ENCODE results near the gene SNTG2. TPM values are rescaled to one million over a fixed set of nuclear protein-coding genes. Genes with fewer than 3 reads are reported as not detected.

SNTG2 gene
- total RNA-seq, 2 experiments from 2014 or later, result 0.57 to 1.0 TPM

DNA sequence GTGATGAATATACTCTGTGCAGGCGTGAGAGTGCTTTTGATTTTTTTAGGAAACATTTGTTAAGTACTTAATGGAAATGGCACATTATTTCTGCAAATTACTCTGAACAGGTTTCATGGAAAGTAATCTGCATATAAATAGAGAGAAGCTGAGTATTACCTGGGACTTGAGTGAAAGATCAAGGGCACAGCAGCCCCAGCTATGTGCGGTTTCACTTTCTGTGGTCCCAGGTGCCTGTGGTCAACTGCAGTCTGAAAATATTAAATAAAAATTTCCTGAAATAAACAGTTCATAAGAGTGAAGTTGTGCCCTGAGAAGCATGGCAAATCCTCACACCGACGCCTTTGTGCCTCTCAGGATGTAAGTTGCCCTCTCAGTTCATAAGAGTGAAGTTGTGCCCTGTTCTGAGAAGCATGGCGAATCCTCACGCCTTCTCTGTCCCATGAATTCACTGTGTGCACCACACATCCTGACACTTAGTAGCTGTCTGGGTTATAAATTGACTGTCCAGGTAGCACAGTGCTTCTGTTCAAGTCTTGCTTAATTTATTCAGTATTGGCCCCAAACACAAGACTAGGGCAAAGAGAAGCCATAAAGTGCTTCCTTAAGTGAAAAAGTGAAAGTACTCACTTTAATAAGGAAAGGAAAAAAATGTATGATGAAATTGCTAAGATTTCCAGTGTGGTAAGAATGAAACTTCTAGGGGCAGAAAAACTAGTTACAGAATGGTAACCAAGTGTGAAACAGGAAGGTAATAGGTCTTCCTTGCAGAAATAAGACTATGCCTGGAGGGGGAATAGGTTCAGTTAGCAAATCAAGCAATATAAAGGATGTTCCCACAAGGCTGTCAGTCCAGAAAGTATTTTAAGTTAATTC is 4.3 kb upstream of the SNTG2 start:
- peak; percentile 30 for DNase-seq
- peaks cover 9% of the 10 kb centered on the region for H3K9me3 Mint-ChIP-seq
- peak overlapping the region; percentile 42 for H3K4me3 Mint-ChIP-seq
- CTCF ChIA-PET, result no interaction called here
- H3K27me3 Mint-ChIP-seq (ENCODE audit: low read depth), result peaks cover 10% of the 10 kb centered on the region
- peaks cover 2% of the 10 kb centered on the region for H3K36me3 Mint-ChIP-seq (ENCODE audit: low read depth)
- intact Hi-C loops (cut with micrococcal nuclease), result loop anchor here (2.0 to 5.0 kb wide), 4 partner anchors 28 to 270 kb away; partner anchors contain the start of gene TMEM18
- peak overlapping the region; percentile 84 for H3K27ac Mint-ChIP-seq
- H3K4me1 Mint-ChIP-seq (ENCODE audit: low read depth), result peaks cover 28% of the 10 kb centered on the region

DNA sequence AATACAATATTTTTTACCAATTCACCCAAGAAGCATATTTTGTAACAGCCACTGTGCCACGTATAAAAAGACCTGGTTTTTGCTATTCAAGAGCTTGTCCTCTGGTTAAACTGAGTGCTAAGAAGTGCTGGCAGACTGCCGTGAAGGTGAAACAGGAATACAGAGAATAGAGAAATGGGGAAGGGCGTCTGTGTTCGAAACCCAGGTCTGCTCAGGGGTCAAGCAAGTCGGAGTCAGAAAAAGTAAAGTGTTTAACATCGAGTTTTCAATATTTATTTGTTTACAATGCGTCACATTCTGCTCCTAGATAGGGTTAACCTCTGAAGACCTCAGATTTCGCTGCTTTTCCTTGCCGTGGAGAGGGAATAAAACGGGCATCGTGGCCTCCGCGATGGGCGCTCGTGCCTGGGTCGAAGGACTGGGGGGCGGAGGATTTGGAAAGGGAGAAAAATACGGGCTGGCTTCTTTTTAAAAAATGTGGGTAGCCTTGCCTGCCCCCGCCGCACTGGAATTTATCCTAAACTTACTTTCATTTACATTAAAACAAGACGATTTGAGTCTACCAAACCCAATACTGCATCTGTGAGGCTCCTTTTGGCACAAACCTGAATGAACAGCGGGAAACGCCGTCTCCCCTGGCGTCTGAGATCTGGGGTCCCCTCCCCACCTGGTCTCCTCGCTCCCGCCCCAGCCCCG is 1.1 kb upstream of the SNTG2 start:
- intact Hi-C loops (cut with micrococcal nuclease), result loop anchor here (5.0 kb wide), 1 partner anchor 92 kb away; no protein-coding TSS in a partner anchor
- peaks cover 2% of the 10 kb centered on the region for H3K36me3 Mint-ChIP-seq (ENCODE audit: low read depth)
- H3K27me3 Mint-ChIP-seq (ENCODE audit: low read depth), result peaks cover 26% of the 10 kb centered on the region
- H3K9me3 Mint-ChIP-seq, result peaks cover 5% of the 10 kb centered on the region
- CTCF ChIA-PET, result no interaction called here
- no peak for DNase-seq
- H3K27ac Mint-ChIP-seq, result peak overlapping the region; percentile 24
- peak overlapping the region; percentile 76 for H3K4me3 Mint-ChIP-seq
- H3K4me1 Mint-ChIP-seq (ENCODE audit: low read depth), result peaks cover 31% of the 10 kb centered on the region

DNA sequence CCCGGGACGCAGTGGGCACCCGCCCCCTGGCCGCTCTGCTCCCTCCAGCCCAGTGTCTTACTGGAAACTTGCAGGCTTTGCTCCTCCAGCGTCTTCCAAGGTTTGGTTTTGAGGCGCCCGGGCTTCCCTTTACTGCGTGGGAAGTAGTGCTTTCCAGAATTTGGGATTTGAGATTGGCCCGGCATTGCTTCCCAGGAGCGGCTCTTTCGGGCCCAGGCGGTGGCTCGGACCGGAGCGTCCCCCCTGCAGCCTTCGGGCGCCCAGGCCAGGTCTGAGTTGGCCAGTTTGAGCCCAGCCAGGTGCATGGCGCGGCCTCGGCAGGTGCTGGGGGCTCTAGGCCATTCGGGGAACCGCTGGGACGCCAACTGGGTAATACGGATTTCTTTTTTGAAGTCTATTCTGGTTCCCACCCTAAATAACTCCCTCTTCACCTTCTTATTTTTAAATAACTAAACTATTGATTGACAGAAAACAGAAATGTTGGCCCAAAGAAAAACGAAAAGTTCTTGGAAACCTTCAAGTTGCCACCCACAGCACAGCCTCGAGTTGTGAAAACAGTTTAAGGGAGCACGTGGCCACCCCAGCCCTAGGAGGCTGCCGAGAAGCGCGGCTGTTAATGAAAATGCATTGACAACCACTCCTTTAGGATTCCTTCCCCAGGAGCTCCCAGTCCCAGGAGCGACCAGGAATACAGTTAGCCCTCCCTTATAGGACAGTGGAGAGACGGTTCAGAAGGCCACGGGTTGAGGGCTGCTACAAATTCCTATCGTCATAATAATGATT is 766 bp downstream of the SNTG2 start:
- no peak overlapping the region for H3K27ac Mint-ChIP-seq
- intact Hi-C loops (cut with micrococcal nuclease), result no loop called here
- CTCF ChIA-PET, result interaction anchor here (0.7 kb wide), 1 partner anchor 188 kb away, joined by 3 read pairs; no protein-coding TSS in a partner anchor
- peaks cover 18% of the 10 kb centered on the region for H3K4me1 Mint-ChIP-seq (ENCODE audit: low read depth)
- peaks cover 28% of the 10 kb centered on the region for H3K27me3 Mint-ChIP-seq (ENCODE audit: low read depth)
- no peaks in the 10 kb centered on the region for H3K9me3 Mint-ChIP-seq
- DNase-seq, result no peak
- H3K4me3 Mint-ChIP-seq, result peak overlapping the region; percentile 60
- H3K36me3 Mint-ChIP-seq (ENCODE audit: low read depth), result no peaks in the 10 kb centered on the region

DNA sequence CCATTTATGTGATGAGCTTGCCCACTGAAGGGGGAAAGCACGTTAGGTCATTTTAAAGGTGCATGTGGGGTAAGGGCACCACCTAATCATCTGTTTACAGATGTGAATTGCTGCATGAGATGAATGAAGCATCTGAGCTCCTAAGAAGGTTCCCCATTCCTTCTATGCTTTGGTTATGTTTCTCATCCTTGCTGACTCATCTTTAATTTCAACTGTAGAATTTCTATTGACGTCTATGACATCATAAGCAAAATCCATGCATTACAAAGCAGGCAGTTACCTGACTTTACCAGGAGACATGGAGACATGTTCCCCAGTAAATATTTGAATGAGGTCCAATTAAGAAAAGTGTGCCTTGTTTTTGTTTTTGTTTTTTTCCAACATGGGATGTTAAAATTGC is 2.8 kb downstream of the SNTG2 start:
- no peak overlapping the region for H3K27ac Mint-ChIP-seq
- CTCF ChIA-PET, result interaction anchor here (1.1 to 1.8 kb wide), 2 partner anchors 9 to 597 kb away, joined by 3 to 5 read pairs; no protein-coding TSS in a partner anchor
- intact Hi-C loops (cut with micrococcal nuclease), result no loop called here
- DNase-seq, result no peak
- H3K36me3 Mint-ChIP-seq (ENCODE audit: low read depth), result no peaks in the 10 kb centered on the region
- H3K4me1 Mint-ChIP-seq (ENCODE audit: low read depth), result peaks cover 10% of the 10 kb centered on the region
- no peak overlapping the region for H3K4me3 Mint-ChIP-seq
- no peaks in the 10 kb centered on the region for H3K9me3 Mint-ChIP-seq
- H3K27me3 Mint-ChIP-seq (ENCODE audit: low read depth), result peaks cover 28% of the 10 kb centered on the region

DNA sequence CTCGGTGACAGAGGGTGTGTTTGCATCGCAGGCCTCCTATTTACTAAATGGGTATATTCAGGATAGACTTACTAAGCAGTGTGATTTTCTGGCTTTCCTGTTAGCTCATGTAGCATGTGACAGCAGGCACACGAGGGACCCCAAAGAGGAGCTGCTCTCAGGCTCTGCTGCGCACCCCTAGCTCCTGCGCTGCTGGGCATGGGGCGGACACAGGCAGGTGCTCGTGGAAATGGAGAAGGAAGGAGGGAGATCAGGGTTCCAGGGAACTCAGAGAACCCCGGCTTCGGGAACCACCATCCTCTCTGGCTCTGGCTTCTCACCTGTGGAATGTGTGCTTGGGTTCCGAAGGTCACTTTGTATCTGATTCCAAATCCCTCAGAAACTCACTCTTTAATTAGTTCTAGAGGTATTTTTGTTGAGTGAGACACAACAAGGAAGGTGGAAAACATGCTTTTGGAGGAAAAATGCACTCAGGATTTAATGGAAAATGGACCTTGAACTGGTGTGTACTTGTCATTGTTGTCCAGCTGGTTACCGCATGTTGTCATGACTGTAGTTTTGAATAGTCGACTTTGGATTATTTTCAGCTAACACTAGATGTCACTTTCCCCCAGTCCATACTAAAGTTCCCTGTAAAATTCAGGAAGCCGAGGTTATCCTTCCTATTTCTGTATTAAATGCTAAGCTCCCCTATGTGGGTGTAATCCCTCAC is 3.5 kb downstream of the SNTG2 start:
- H3K27ac Mint-ChIP-seq, result no peak overlapping the region
- no peaks in the 10 kb centered on the region for H3K9me3 Mint-ChIP-seq
- H3K36me3 Mint-ChIP-seq (ENCODE audit: low read depth), result no peaks in the 10 kb centered on the region
- intact Hi-C loops (cut with micrococcal nuclease), result loop anchor here (1.0 kb wide), 1 partner anchor 592 kb away; no protein-coding TSS in a partner anchor
- peaks cover 9% of the 10 kb centered on the region for H3K4me1 Mint-ChIP-seq (ENCODE audit: low read depth)
- H3K4me3 Mint-ChIP-seq, result no peak overlapping the region
- peaks cover 28% of the 10 kb centered on the region for H3K27me3 Mint-ChIP-seq (ENCODE audit: low read depth)
- DNase-seq, result no peak
- CTCF ChIA-PET, result interaction anchor here (0.6 to 1.8 kb wide), 6 partner anchors 10 to 1014 kb away, joined by 3 to 6 read pairs (median 3); no protein-coding TSS in a partner anchor

DNA sequence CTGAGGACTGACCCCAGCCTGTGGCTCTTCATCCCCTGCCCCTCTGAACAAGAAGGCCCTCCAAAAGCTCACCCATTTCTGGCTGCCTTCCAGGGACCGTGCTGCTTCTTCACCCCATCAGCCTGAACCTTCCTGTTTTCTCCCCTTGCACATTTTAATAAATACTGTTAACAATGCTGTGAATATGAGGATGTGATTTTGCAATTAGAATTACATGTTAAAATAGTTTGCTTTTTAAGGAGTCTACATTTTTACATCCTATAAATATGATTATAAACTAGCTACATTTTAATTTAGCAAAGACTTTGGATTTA is 4.0 kb downstream of the SNTG2 start:
- no peak overlapping the region for H3K27ac Mint-ChIP-seq
- no peaks in the 10 kb centered on the region for H3K36me3 Mint-ChIP-seq (ENCODE audit: low read depth)
- intact Hi-C loops (cut with micrococcal nuclease), result loop anchor here (1.0 kb wide), 1 partner anchor 592 kb away; no protein-coding TSS in a partner anchor
- peaks cover 4% of the 10 kb centered on the region for H3K4me1 Mint-ChIP-seq (ENCODE audit: low read depth)
- peaks cover 26% of the 10 kb centered on the region for H3K27me3 Mint-ChIP-seq (ENCODE audit: low read depth)
- H3K4me3 Mint-ChIP-seq, result no peak overlapping the region
- CTCF ChIA-PET, result interaction anchor here (0.6 to 1.8 kb wide), 5 partner anchors 10 to 1014 kb away, joined by 3 to 6 read pairs (median 3); no protein-coding TSS in a partner anchor
- DNase-seq, result no peak
- no peaks in the 10 kb centered on the region for H3K9me3 Mint-ChIP-seq

DNA sequence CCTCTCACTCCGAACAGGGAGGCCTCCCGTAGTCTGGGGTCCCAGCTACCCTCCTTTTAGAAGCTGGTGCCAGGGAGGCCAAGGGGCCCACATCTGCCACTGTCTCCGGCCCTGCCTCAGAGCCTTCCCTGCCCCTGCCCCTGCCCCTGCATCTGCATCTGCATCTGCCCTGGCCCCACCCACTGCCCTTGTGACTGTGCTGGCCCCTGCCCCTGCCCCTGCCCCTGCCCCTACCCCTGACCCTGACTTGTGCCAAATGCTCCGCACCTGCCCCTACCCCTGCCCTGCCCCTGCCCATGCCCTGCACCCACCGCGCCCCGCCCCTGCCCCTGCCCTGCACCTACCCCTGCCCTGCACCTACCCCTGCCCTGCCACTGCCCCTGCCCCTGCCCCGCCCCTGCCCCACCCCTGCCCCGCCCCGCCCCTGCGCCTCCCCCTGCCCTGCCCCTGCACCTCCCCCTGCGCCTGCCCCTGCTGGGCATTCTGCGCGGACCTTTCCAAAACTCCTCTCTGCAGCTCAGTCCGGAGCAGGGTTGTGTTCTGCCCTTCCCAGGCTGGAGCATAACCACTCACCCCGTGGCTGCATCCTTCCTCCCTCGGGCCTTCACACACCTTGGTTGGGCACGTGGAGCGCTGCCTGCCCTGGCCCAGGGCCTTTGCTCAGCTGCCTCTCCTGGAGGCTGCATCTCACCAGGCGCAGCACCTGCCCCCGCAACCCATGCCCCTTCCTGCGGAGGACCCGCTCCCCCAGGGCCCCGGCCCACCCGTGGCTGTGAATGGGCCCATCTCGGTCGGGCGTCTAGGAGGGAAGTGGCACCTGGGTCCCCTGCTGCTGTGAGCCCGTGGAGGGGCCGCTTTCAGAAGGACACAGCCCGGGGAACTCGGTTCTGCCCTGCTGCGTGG is 5.4 kb downstream of the SNTG2 start:
- peaks cover 3% of the 10 kb centered on the region for H3K4me1 Mint-ChIP-seq (ENCODE audit: low read depth)
- H3K9me3 Mint-ChIP-seq, result no peaks in the 10 kb centered on the region
- H3K36me3 Mint-ChIP-seq (ENCODE audit: low read depth), result no peaks in the 10 kb centered on the region

DNA sequence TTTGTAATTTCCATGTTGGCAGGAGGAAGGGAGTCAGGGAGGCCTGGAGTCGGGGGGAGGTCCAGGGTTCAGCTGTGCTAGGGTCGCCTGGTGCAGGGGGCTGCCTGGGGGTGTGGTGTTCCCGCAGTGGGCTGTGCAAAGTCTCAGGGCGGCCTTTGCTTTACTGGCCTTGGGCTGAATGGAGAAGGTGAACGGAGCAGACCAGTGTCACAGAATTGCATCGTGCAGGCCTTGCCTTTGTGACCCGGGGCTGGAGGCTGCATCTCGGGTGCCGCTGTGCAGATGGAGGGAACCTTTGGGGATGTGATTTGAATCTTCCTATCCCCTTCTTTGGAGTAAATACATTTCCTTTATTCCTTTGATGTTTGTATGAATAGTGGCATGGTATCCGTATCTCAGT is 8.8 kb downstream of the SNTG2 start:
- Mint-ChIP-seq H3K36me3 (ENCODE audit: low read depth) (no peaks in the 10 kb centered on the region), H3K9me3 (no peaks in the 10 kb centered on the region), H3K4me3 (no peak overlapping the region), H3K27ac (no peak overlapping the region), H3K27me3 (ENCODE audit: low read depth) (peaks cover 4% of the 10 kb centered on the region), H3K4me1 (ENCODE audit: low read depth) (no peaks in the 10 kb centered on the region)
- intact Hi-C loops (cut with micrococcal nuclease), result no loop called here
- no peak for DNase-seq
- CTCF ChIA-PET, result no interaction called here

More for the DNA sequence above, 5.4 kb downstream of the SNTG2 start:
- CTCF ChIA-PET, result interaction anchor here (0.6 to 1.8 kb wide), 2 partner anchors 92 to 595 kb away, joined by 4 to 6 read pairs; no protein-coding TSS in a partner anchor
- no peak for DNase-seq
- Mint-ChIP-seq H3K27ac (no peak overlapping the region), H3K4me3 (no peak overlapping the region), H3K27me3 (ENCODE audit: low read depth) (peaks cover 24% of the 10 kb centered on the region)
- intact Hi-C loops (cut with micrococcal nuclease), result no loop called here

DNA sequence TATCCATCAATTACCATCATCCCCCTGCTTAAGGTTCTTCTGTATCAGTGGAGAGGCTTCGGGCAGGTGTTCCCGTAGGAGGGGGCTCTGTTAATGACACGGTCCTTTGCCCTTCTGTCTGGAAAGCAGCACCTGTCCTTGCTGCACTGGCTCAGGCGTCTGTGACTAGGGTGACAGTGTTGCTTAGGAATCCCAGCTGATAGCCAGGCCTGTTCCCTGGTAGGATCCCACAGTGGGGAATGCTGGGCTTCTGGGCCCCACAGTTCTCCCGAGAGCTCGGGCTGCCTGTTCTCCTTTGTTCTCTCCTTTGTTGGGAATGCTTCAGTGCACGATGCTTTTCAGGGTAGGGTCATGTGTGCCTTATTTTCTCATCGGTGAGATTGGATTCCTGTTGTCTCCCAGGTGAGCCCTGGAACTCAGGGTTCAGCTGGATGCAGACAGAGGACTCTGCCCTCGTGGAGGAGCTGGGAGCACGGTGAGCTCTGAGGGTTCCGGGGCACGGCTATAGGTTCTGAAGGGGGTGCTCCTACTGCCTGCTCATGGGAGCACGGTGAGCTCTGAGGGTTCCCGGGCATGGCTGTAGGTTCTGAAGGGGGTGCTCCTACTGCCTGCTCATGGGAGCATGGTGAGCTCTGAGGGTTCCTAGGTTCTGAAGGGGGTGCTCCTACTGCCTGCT is 9.6 kb downstream of the SNTG2 start:
- Mint-ChIP-seq H3K27me3 (ENCODE audit: low read depth) (peaks cover 2% of the 10 kb centered on the region), H3K9me3 (no peaks in the 10 kb centered on the region), H3K4me3 (no peak overlapping the region), H3K36me3 (ENCODE audit: low read depth) (no peaks in the 10 kb centered on the region), H3K27ac (no peak overlapping the region), H3K4me1 (ENCODE audit: low read depth) (no peaks in the 10 kb centered on the region)
- intact Hi-C loops (cut with micrococcal nuclease), result no loop called here
- CTCF ChIA-PET, result no interaction called here
- DNase-seq, result no peak

DNA sequence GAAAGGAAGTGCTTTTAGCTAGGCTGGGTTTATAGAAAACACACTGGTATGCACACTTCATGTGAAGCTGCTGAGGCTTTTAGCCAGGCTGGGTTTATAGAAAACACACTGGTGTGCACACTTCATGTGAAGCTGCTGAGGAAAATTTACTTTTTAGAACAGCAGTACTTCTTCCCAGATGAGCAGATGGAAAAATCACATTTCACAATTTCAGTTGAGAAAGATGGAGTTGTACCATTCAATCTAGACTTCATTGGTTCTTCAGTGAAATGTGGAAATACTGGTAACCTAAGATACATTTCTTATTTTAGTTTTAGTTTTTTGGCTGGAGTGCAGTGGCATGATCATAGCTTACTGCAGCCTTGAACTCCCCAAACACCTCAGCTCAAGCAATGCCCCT is 11.1 kb downstream of the SNTG2 start:
- intact Hi-C loops (cut with micrococcal nuclease), result no loop called here
- H3K36me3 Mint-ChIP-seq (ENCODE audit: low read depth), result no peaks in the 10 kb centered on the region
- no peak overlapping the region for H3K4me3 Mint-ChIP-seq
- H3K9me3 Mint-ChIP-seq, result no peaks in the 10 kb centered on the region
- peaks cover 2% of the 10 kb centered on the region for H3K27me3 Mint-ChIP-seq (ENCODE audit: low read depth)
- CTCF ChIA-PET, result no interaction called here
- no peak overlapping the region for H3K27ac Mint-ChIP-seq
- DNase-seq, result no peak
- no peaks in the 10 kb centered on the region for H3K4me1 Mint-ChIP-seq (ENCODE audit: low read depth)

Measured in activated naive CD4-positive, alpha-beta T cell treated with anti-CD3 and anti-CD28 coated beads for 36 hours (primary cell).